ENCODE data around the gene POLDIP2. TPM values are rescaled to one million over a fixed set of nuclear protein-coding genes. Genes with fewer than 3 reads are reported as not detected.

The POLDIP2 gene
- total and polyA plus RNA-seq, 9 of the 15 experiments (the other 6 are each of a cell fraction or from before 2014, with no cell fraction given): 22.0 to 137 (median 104) TPM

GRCh38 chr17:28313841-28314240 lies 43.5 kb downstream of the POLDIP2 start (continued):
- no peak for TF ChIP-seq IRF1 (CRISPR knock-in tag; IDR thresholded peaks at IDR 0.05; ENCODE audit: borderline replicate concordance)
- TF ChIP-seq HMGN3 (IDR thresholded peaks at IDR 0.05; ENCODE audit: borderline replicate concordance, extremely low read depth, insufficient read length, low read depth, low read length): no peak
- TF ChIP-seq ZNF395 (CRISPR knock-in tag; IDR thresholded peaks at IDR 0.05): no peak

- ChIA-PET POLR2A (interaction anchor here (0.6 kb wide), 1 partner anchor 274 kb away, joined by 3 read pairs; no protein-coding TSS in a partner anchor), CTCF (ENCODE audit: low intra/inter-chr PET ratio) (no interaction called here)
- no peak overlapping the region for H3K4me2 ChIP-seq (ENCODE audit: insufficient read depth, low read length)
- no peaks in the 10 kb centered on the region for H3K27me3 ChIP-seq (ENCODE audit: control insufficient read depth in 2 of 2, insufficient read depth in 2 of 2, low read length in 2 of 2)
- no peak overlapping the region for H3K4me3 ChIP-seq
- H3K36me3 ChIP-seq (ENCODE audit: control insufficient read depth, insufficient read depth, low read length): no peaks in the 10 kb centered on the region
- no peaks in the 10 kb centered on the region for H3K9me1 ChIP-seq (ENCODE audit: control insufficient read depth, insufficient read depth, low read length)
- FAIRE-seq (no peak), DNase-seq (ENCODE audit: extremely low read depth in 1 of 4, low spot score in 3 of 4) (no peak), ATAC-seq (no peak)
- H2AFZ ChIP-seq (ENCODE audit: low read depth, low read length): no peak overlapping the region
- H3K27ac ChIP-seq (ENCODE audit: extremely low read depth, low read depth, low read length): no peak overlapping the region
- peaks cover 0 to 6% of the 10 kb centered on the region in 2 experiments; a peak in 1 of 5 replicates for H3K4me1 ChIP-seq (replicated peaks in 1 of 2; ENCODE audit: control insufficient read depth in 2 of 2, insufficient read depth in 2 of 2, low read length in 2 of 2)
- TF ChIP-seq ZBTB7A (IDR thresholded peaks at IDR 0.05; ENCODE audit: borderline replicate concordance, control insufficient read depth, low read depth, low read length) (no peak), ZNF143 (CRISPR knock-in tag; IDR thresholded peaks at IDR 0.05) (no peak), ZBTB33 (CRISPR knock-in tag; IDR thresholded peaks at IDR 0.05) (0 out of 2 replicates have a peak, but pooled peaks have one; percentile 43), SRSF3 (IDR thresholded peaks at IDR 0.05; ENCODE audit: insufficient read depth, low read length) (no peak), ZBTB12 (CRISPR knock-in tag; IDR thresholded peaks at IDR 0.05) (no peak), ZNF263 (CRISPR knock-in tag; IDR thresholded peaks at IDR 0.05; ENCODE audit: borderline replicate concordance) (no peak)
- no peak overlapping the region for H3K9ac ChIP-seq (ENCODE audit: insufficient read depth in 1 of 2, low read depth in 2 of 2, low read length in 2 of 2)
- BruUV-seq (replicated peaks): no TSS peak
- no peaks in the 10 kb centered on the region for H3K79me2 ChIP-seq (ENCODE audit: control insufficient read depth, insufficient read depth, low read length)
- H4K20me1 ChIP-seq (replicated peaks; ENCODE audit: control insufficient read depth, insufficient read depth, low read length): no peaks in the 10 kb centered on the region
- intact Hi-C loops (cut with micrococcal nuclease) (no loop called here), in situ Hi-C loops (cut with MboI) (no loop called here)
- 93% methylated on average over 22 of the region's 38 CpGs for WGBS (ENCODE audit: insufficient coverage, low coverage, missing lambda C conversion rate)
- no peaks in the 10 kb centered on the region for H3K9me3 ChIP-seq (replicated peaks; ENCODE audit: control insufficient read depth, insufficient read depth, low read depth, low read length)
Measured at GRCh38 chr17:28306954-28307401, 50.3 kb downstream of the POLDIP2 start.

Data from K562 (cell line).